ENCODE measurements around the gene SLC22A16. TPM values are rescaled to one million over a fixed set of nuclear protein-coding genes. Genes with fewer than 3 reads are reported as not detected.

SLC22A16 gene
- total RNA-seq, 4 donors from 2014 or later = not detected

- no peaks in the 10 kb centered on the region for H3K36me3 ChIP-seq
- TF ChIP-seq, protein P1, sequence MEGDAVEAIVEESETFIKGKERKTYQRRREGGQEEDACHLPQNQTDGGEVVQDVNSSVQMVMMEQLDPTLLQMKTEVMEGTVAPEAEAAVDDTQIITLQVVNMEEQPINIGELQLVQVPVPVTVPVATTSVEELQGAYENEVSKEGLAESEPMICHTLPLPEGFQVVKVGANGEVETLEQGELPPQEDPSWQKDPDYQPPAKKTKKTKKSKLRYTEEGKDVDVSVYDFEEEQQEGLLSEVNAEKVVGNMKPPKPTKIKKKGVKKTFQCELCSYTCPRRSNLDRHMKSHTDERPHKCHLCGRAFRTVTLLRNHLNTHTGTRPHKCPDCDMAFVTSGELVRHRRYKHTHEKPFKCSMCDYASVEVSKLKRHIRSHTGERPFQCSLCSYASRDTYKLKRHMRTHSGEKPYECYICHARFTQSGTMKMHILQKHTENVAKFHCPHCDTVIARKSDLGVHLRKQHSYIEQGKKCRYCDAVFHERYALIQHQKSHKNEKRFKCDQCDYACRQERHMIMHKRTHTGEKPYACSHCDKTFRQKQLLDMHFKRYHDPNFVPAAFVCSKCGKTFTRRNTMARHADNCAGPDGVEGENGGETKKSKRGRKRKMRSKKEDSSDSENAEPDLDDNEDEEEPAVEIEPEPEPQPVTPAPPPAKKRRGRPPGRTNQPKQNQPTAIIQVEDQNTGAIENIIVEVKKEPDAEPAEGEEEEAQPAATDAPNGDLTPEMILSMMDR (IDR thresholded peaks at IDR 0.05) = no peak
- TF ChIP-seq EP300 (IDR thresholded peaks at IDR 0.05; ENCODE audit: low read depth) = no peak
- TF ChIP-seq POLR2A (IDR thresholded peaks at IDR 0.05) = no peak
- no peak for TF ChIP-seq POLR2AphosphoS5 (IDR thresholded peaks at IDR 0.05)
- WGBS, 2 donors (ENCODE audit: low coverage in 1 of 2) = 60 to 67% methylated on average over 1 to 2 of the region's 2 CpGs
- H3K27me3 ChIP-seq = no peaks in the 10 kb centered on the region
- H3K9me3 ChIP-seq = no peaks in the 10 kb centered on the region
- in situ Hi-C loops (cut with MboI; ENCODE audit: low pct_ligation_motif_present in 1 of 4, low pct_unique_long_range_greater_than_20kb in 1 of 4, low sequenced_read_pairs in 3 of 4) (no loop called here), intact Hi-C loops (cut with DNase I; ENCODE audit: low total_unique reads) (loop anchor here (5.0 kb wide), 1 partner anchor 158 kb away; no protein-coding TSS in a partner anchor)
- no peak overlapping the region for H3K27ac ChIP-seq
- no peak overlapping the region for H3K4me3 ChIP-seq
- no peaks in the 10 kb centered on the region for H3K4me1 ChIP-seq
- no peak for DNase-seq
These were observed 7.9 kb upstream of the SLC22A16 start for GRCh38 chr6:110484321-110484720.

DNA sequence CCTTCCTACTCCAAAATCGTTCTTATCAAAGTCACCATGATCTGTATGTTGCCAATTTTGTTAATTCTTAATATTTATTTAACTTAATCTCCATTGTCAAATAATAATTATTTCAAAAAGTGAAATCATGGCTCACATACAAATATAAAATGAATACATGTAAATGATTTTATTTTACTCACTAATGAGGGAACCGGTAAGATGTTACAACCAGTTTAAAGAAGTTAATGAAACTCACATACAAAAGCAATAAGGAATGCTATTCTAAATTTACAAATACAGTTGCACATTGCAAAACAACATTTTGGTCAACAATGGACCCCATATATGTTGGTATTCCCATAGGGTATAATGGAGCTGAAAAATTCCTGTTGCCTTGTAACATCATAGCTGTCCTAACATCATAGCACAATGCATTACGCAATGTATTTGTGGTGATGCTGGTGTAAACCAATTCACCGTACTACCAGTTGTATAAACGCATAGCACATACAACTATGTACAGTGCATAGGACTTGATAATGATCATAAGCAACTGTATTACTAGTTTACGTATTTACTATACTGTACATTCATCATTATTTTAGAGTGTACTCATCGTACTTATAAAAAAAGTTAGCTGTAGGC lies 6.5 kb upstream of the SLC22A16 start:
- Histone ChIP-seq H3K4me3 (no peak overlapping the region), H3K9me3 (no peaks in the 10 kb centered on the region), H3K27ac (no peak overlapping the region), H3K27me3 (no peaks in the 10 kb centered on the region), H3K4me1 (no peaks in the 10 kb centered on the region), H3K36me3 (no peaks in the 10 kb centered on the region)
- TF ChIP-seq POLR2A (IDR thresholded peaks at IDR 0.05) (no peak), EP300 (IDR thresholded peaks at IDR 0.05; ENCODE audit: low read depth) (no peak), POLR2AphosphoS5 (IDR thresholded peaks at IDR 0.05) (no peak)
- TF ChIP-seq, protein P1 (IDR thresholded peaks at IDR 0.05) = no peak
- no peak for DNase-seq
- in situ Hi-C loops (cut with MboI; ENCODE audit: low pct_ligation_motif_present in 1 of 4, low pct_unique_long_range_greater_than_20kb in 1 of 4, low sequenced_read_pairs in 3 of 4) = no loop called here
- intact Hi-C loops (cut with DNase I; ENCODE audit: low total_unique reads) = loop anchor here (5.0 kb wide), 1 partner anchor 159 kb away; no protein-coding TSS in a partner anchor
- 85 to 89% methylated on average over 7 of the region's 7 CpGs for WGBS, 2 donors (ENCODE audit: low coverage in 1 of 2)

GRCh38 chr6:110481081-110481480 lies 4.7 kb upstream of the SLC22A16 start:
- no peak for DNase-seq
- in situ Hi-C loops (cut with MboI; ENCODE audit: low pct_ligation_motif_present in 1 of 4, low pct_unique_long_range_greater_than_20kb in 1 of 4, low sequenced_read_pairs in 3 of 4) = no loop called here
- H3K4me3 ChIP-seq = no peak overlapping the region
- intact Hi-C loops (cut with DNase I; ENCODE audit: low total_unique reads) = loop anchor here (5.0 kb wide), 1 partner anchor 161 kb away; no protein-coding TSS in a partner anchor
- no peaks in the 10 kb centered on the region for H3K36me3 ChIP-seq
- peaks cover 12% of the 10 kb centered on the region for H3K27me3 ChIP-seq
- H3K4me1 ChIP-seq = peaks cover 0 to 8% (median 0%) of the 10 kb centered on the region in 4 donors
- TF ChIP-seq EP300 (IDR thresholded peaks at IDR 0.05; ENCODE audit: low read depth) (no peak), POLR2A (IDR thresholded peaks at IDR 0.05) (no peak), POLR2AphosphoS5 (IDR thresholded peaks at IDR 0.05) (no peak)
- no peak overlapping the region for H3K27ac ChIP-seq
- no peaks in the 10 kb centered on the region for H3K9me3 ChIP-seq

- intact Hi-C loops (cut with DNase I; ENCODE audit: low total_unique reads) = no loop called here
- 57 to 96% methylated on average over 4 to 10 of the region's 10 CpGs for WGBS, 2 donors (ENCODE audit: low coverage in 1 of 2)
- peaks cover 31% of the 10 kb centered on the region for H3K27me3 ChIP-seq
- H3K27ac ChIP-seq = no peak overlapping the region
- TF ChIP-seq, protein P1 (IDR thresholded peaks at IDR 0.05) = no peak
- TF ChIP-seq EP300 (IDR thresholded peaks at IDR 0.05; ENCODE audit: low read depth) = no peak
- no peak for TF ChIP-seq POLR2A (IDR thresholded peaks at IDR 0.05)
- TF ChIP-seq POLR2AphosphoS5 (IDR thresholded peaks at IDR 0.05) = no peak
- DNase-seq = no peak
- no peaks in the 10 kb centered on the region for H3K36me3 ChIP-seq
- H3K4me3 ChIP-seq = no peak overlapping the region
- no peaks in the 10 kb centered on the region for H3K9me3 ChIP-seq
- in situ Hi-C loops (cut with MboI; ENCODE audit: low pct_ligation_motif_present in 1 of 4, low pct_unique_long_range_greater_than_20kb in 1 of 4, low sequenced_read_pairs in 3 of 4) = no loop called here
- peaks cover 0 to 11% (median 0%) of the 10 kb centered on the region in 4 donors for H3K4me1 ChIP-seq
These were observed 1.3 kb downstream of the SLC22A16 start for GRCh38 chr6:110475066-110475653.
